Mucosa of descending colon (tissue), 3 donors: ENCODE measurements around the gene FGGY. TPM values are rescaled to one million over a fixed set of nuclear protein-coding genes. Genes with fewer than 3 reads are reported as not detected.

Experiments
- ATAC-seq: fragments of 200-7000 bp; cut with Tn5 transposase; one replicate; pipeline ENCODE4 v1.9.1; 2020; ENCODE audit warnings: mild to moderate bottlenecking, moderate library complexity
- DNase-seq, 3 donors: peaks; one replicate each; pipeline ENCODE4 v3.0.0-alpha.2; 2020
- H3K36me3 ChIP-seq: fragments of 200-600 bp; one replicate; pipeline ENCODE4 v1.8.0; 2021; ENCODE audit warnings: low read depth, mild to moderate bottlenecking
- H3K4me1 ChIP-seq: fragments of 200-600 bp; one replicate; pipeline ENCODE4 v1.8.0; 2021; ENCODE audit warnings: low read depth, mild to moderate bottlenecking
- H3K4me3 ChIP-seq: fragments of 200-600 bp; one replicate; pipeline ENCODE4 v1.8.0; 2021; ENCODE audit warnings: mild to moderate bottlenecking
- H3K9me3 ChIP-seq: fragments of 200-600 bp; one replicate; pipeline ENCODE4 v1.8.0; 2021; ENCODE audit warnings: mild to moderate bottlenecking
- intact Hi-C, 2 donors: fragments of 100-400 bp; cut with DNase I in 1 of 2; cut with micrococcal nuclease in 1 of 2; formaldehyde crosslinking; loops; one replicate each; pipeline versions ENCODE4 v1.11.0 to v1.11.1; 2022; cut with DNase I, micrococcal nuclease
- total RNA-seq, 3 donors: library from RNA; stranded (reverse); fragmentation: NEBNext Ultra II Directional in 2 of 3; extraction: Animal tissue kit (Norgen Biotek cat#: 25700) in 2 of 3; gene quantifications; one replicate each; pipeline versions ENCODE4 v1.2.1 to v1.2.4, GENCODE V29; 2021 to 2023
- TF ChIP-seq, protein P1 (sequence below): fragments of 200-600 bp; IDR thresholded peaks from one replicate; pipeline ENCODE4 v1.8.0; 2022; ENCODE audit warnings: antibody characterized with exemption, mild to moderate bottlenecking
- donor health status: DM: no; HTN: no; CAD: no; lungs with moderate emphysema.
- donor health status: DM: no; HTN: no; CAD: no.
- donor health status: DM: no; HTN: yes; CAD: no.

FGGY gene
- total RNA-seq, 3 donors from 2014 or later = 25.2 to 38.3 (median 36.6) TPM

- H3K4me3 ChIP-seq = no peak overlapping the region
- TF ChIP-seq, protein P1, sequence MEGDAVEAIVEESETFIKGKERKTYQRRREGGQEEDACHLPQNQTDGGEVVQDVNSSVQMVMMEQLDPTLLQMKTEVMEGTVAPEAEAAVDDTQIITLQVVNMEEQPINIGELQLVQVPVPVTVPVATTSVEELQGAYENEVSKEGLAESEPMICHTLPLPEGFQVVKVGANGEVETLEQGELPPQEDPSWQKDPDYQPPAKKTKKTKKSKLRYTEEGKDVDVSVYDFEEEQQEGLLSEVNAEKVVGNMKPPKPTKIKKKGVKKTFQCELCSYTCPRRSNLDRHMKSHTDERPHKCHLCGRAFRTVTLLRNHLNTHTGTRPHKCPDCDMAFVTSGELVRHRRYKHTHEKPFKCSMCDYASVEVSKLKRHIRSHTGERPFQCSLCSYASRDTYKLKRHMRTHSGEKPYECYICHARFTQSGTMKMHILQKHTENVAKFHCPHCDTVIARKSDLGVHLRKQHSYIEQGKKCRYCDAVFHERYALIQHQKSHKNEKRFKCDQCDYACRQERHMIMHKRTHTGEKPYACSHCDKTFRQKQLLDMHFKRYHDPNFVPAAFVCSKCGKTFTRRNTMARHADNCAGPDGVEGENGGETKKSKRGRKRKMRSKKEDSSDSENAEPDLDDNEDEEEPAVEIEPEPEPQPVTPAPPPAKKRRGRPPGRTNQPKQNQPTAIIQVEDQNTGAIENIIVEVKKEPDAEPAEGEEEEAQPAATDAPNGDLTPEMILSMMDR = no peak
- no peak for ATAC-seq
- H3K36me3 ChIP-seq = no peaks in the 10 kb centered on the region
- intact Hi-C loops = no loop called here
- H3K4me1 ChIP-seq = no peaks in the 10 kb centered on the region
- no peak for DNase-seq
- H3K9me3 ChIP-seq = no peaks in the 10 kb centered on the region
Measured at GRCh38 chr1:59406437-59407164, 109.7 kb downstream of the FGGY start.

DNA sequence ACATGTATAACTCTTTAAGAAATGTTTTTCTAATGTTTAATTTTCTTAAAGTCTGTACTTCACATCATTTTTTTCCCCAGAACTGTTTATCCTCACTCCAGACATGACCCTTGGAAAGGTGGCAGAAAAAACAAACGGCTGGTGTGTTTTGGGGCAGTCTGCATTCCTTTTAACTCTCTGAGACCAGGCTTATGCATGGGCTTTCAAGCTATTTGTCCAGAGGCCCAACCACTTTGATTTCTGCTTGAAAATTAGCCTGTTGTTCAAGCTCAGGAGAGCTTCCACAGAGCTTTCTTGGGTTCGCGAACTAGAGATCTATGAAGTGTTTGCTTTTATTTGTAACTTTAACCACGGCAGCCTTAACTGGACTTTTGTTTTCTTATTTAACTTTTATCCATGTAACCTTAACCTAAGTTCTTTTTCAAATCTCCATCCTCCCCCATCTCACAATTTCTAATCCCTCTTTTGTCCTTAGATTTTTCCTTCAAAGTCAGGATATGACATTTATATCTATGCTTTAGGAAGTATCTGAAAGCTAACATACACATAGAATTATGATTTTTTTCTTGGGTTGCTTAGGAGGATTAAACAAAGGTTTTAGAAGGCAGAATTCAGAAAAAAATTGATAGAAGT, 111.8 kb downstream of the FGGY start:
- intact Hi-C loops = no loop called here
- no peak for DNase-seq
- H3K36me3 ChIP-seq = no peaks in the 10 kb centered on the region
- ATAC-seq = no peak
- no peaks in the 10 kb centered on the region for H3K9me3 ChIP-seq
- no peaks in the 10 kb centered on the region for H3K4me1 ChIP-seq
- no peak overlapping the region for H3K4me3 ChIP-seq
- TF ChIP-seq, protein P1 = no peak

GRCh38 chr1:59409549-59409948, 112.7 kb downstream of the FGGY start:
- DNase-seq (no peak), ATAC-seq (no peak)
- H3K4me3 ChIP-seq = no peak overlapping the region
- intact Hi-C loops = no loop called here
- no peaks in the 10 kb centered on the region for H3K36me3 ChIP-seq
- H3K4me1 ChIP-seq = no peaks in the 10 kb centered on the region
- H3K9me3 ChIP-seq = no peaks in the 10 kb centered on the region
- TF ChIP-seq, protein P1 = no peak

DNA sequence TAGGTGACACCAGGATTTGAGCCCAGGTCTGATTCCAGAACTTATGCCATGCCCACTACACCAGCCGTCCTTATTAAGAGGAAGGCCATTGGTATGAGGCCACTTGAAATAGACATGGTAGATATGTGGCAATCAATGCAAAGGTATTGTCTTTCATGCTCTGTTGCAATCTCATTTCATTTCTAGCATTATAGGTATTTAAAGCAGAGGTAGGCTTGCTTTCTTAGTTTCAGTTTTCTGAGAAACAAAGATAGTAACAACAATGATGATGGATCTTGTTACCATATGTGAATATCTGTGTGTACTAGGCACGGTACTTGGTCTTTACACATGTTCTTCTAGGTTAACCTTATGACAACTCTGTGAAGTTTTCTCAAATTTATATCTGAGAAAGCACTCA, 113.1 kb downstream of the FGGY start:
- H3K4me3 ChIP-seq = no peak overlapping the region
- H3K4me1 ChIP-seq = no peaks in the 10 kb centered on the region
- DNase-seq (no peak), ATAC-seq (no peak)
- H3K9me3 ChIP-seq = no peaks in the 10 kb centered on the region
- H3K36me3 ChIP-seq = no peaks in the 10 kb centered on the region
- TF ChIP-seq, protein P1 = no peak
- intact Hi-C loops = no loop called here

GRCh38 chr1:59410457-59410856, 113.6 kb downstream of the FGGY start:
- ATAC-seq (no peak), DNase-seq (no peak)
- TF ChIP-seq, protein P1 = no peak
- Histone ChIP-seq H3K4me3 (no peak overlapping the region), H3K9me3 (no peaks in the 10 kb centered on the region), H3K36me3 (no peaks in the 10 kb centered on the region), H3K4me1 (no peaks in the 10 kb centered on the region)
- intact Hi-C loops = no loop called here
